Upper lobe of left lung (tissue), 6 donors: Measurements from ENCODE around the gene ABLIM3. TPM values are rescaled to one million over a fixed set of nuclear protein-coding genes. Genes with fewer than 3 reads are reported as not detected.

Source experiments
- ATAC-seq, 2 donors: fragments of 200-7000 bp; cut with Tn5 transposase; one replicate each; pipeline ENCODE4 v1.9.1; 2022; ENCODE audit warnings: mild to moderate bottlenecking in 2 of 2, moderate library complexity in 2 of 2; ENCODE audit not compliant: low FRiP score in 2 of 2
- DNase-seq, 2 donors: peaks; one replicate each; pipeline ENCODE4 v3.0.0-alpha.2; 2019 to 2020
- H3K27ac ChIP-seq, 4 donors: fragments of 200-600 bp; sonication (generic); one replicate each; pipeline ENCODE4 v1.5.1; 2016 to 2019
- H3K27me3 ChIP-seq, 4 donors: fragments of 200-600 bp; sonication (generic); one replicate each; pipeline ENCODE4 v1.5.1; 2017 to 2019
- H3K36me3 ChIP-seq, 4 donors: fragments of 200-600 bp; sonication (generic); one replicate each; pipeline ENCODE4 v1.5.1; 2016 to 2019
- H3K4me1 ChIP-seq, 4 donors: fragments of 200-600 bp; sonication (generic); one replicate each; pipeline ENCODE4 v1.5.1; 2018 to 2019
- H3K4me3 ChIP-seq, 4 donors: fragments of 200-600 bp; sonication (generic); one replicate each; pipeline ENCODE4 v1.5.1; 2017 to 2019; ENCODE audit warnings: mild to moderate bottlenecking in 2 of 4, moderate library complexity in 1 of 4
- H3K9me3 ChIP-seq, 4 donors: fragments of 200-600 bp; sonication (generic); one replicate each; pipeline ENCODE4 v1.5.1; 2018 to 2019
- CTCF ChIP-seq, 6 experiments: fragments of 450-650 bp in 4 of 6; fragments of 200-600 bp in 2 of 6; sonication (generic) in 2 of 6; IDR thresholded peaks; one replicate each; pipeline ENCODE4 v1.5.1; 2016 to 2019; ENCODE audit warnings: antibody characterized with exemption in 6 of 6
- EP300 ChIP-seq, 4 donors: sonication (generic); formaldehyde crosslinking; IDR thresholded peaks; one replicate each; pipeline ENCODE4 v1.5.1; 2017; ENCODE audit warnings: antibody characterized with exemption in 4 of 4, control low read depth in 2 of 4
- POLR2A ChIP-seq, 4 donors: fragments of 450-650 bp; IDR thresholded peaks; one replicate each; pipeline ENCODE4 v1.5.1; 2016 to 2017; ENCODE audit warnings: antibody characterized with exemption in 4 of 4, mild to moderate bottlenecking in 2 of 4
- POLR2AphosphoS5 ChIP-seq, 2 donors: sonication (generic); formaldehyde crosslinking; IDR thresholded peaks; one replicate each; pipeline ENCODE4 v1.5.1; 2017; ENCODE audit warnings: antibody characterized with exemption in 2 of 2
- WGBS, 2 donors: methylation state at CpG; one replicate each; pipeline ENCODE4 v1.1.5; 2017 to 2018; 5-methylcytosine and 5-hydroxymethylcytosine counted together
- total RNA-seq, 6 donors: library from RNA; depleted of rRNA in 4 of 6; stranded (reverse); fragments of >200 nt in 4 of 6; gene quantifications; one replicate each; pipeline versions ENCODE4 v1.1.0 to v1.2.1, GENCODE V29; 2016 to 2021
- donor health status: DM: no; HTN: no; CAD: no; lungs with moderate emphysema.
- donor health status: DM: no; HTN: yes; CAD: no; lungs with severe emphysema.

ABLIM3 gene
- total RNA-seq, 6 donors from 2014 or later, result 7.2 to 38.0 (median 21.0) TPM

DNA sequence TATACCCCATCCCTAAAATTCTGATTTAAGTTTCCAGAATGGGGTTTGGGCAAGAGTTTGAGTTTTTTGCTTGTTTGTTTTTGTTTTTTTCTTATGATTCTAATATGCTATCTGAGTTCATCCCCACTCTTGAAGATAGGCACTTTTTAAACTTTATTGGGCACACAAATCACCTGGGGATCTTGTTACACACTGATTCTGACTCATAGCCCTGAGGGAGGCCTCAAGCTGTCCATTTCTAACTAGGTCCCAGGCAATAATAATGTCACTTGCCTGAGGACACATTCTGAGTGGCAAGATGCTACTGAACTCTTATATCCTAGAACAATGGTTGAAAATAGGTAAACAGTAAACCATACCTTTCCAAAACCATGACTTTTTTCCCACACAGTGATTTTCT is 22.8 kb upstream of the ABLIM3 start:
- Histone ChIP-seq H3K36me3 (no peaks in the 10 kb centered on the region), H3K27ac (no peak overlapping the region), H3K9me3 (no peaks in the 10 kb centered on the region), H3K27me3 (no peaks in the 10 kb centered on the region), H3K4me3 (no peak overlapping the region), H3K4me1 (peaks cover 4 to 13% (median 8%) of the 10 kb centered on the region in 4 donors)
- TF ChIP-seq EP300 (IDR thresholded peaks at IDR 0.05), result no peak
- no peak for TF ChIP-seq POLR2A (IDR thresholded peaks at IDR 0.05)
- TF ChIP-seq POLR2AphosphoS5 (IDR thresholded peaks at IDR 0.05), result no peak
- TF ChIP-seq CTCF (IDR thresholded peaks at IDR 0.05), result no peak
- DNase-seq (no peak), ATAC-seq (no peak)

DNA sequence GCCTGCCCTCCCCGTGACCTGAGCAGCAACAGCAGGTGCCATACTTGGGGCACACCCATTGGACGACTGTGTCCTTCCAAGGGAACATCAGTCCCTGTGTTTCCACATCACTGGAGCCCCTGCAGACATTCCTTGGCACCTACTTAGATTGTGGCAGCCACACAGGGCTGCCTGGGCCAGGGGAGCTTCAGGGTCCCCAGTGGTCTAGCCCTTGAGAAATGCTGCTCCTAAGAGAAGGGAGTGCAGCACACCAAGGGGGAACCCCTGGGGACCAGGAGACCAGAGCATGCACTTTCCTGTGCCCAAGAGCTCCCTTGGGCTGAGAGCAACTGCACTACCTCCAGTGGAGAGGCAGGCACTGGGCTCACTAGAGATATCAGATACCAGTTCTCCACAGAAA is 20.1 kb upstream of the ABLIM3 start:
- DNase-seq, result no peak
- no peak for ATAC-seq
- H3K27ac ChIP-seq, result no peak overlapping the region
- no peaks in the 10 kb centered on the region for H3K4me1 ChIP-seq
- H3K27me3 ChIP-seq, result no peaks in the 10 kb centered on the region
- WGBS, 2 donors, result 100% methylated on average over 1 to 2 of the region's 2 CpGs
- H3K4me3 ChIP-seq, result no peak overlapping the region
- no peak for TF ChIP-seq POLR2AphosphoS5 (IDR thresholded peaks at IDR 0.05)
- TF ChIP-seq POLR2A (IDR thresholded peaks at IDR 0.05), result no peak
- TF ChIP-seq CTCF (IDR thresholded peaks at IDR 0.05), result no peak
- no peak for TF ChIP-seq EP300 (IDR thresholded peaks at IDR 0.05)
- no peaks in the 10 kb centered on the region for H3K36me3 ChIP-seq
- H3K9me3 ChIP-seq, result no peaks in the 10 kb centered on the region

DNA sequence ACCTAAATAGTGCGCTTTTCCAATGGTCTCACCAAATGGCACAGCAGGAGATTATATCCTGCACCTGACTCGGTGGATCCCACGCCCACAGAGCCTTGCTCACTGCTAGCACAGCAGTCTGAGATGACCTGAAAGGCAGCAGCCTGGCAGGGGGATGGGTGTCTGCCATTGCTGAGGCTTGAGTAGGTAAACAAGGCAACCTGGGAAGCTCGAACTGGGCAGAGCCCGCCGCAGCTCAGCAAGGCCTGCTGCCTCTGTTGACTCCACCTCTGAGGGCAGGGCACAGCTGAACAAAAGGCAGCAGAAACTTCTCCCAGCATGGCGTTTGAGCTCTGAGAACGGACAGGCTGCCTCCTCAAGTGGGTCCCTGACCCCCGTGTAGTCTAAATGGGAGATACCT is 18.1 kb upstream of the ABLIM3 start:
- H3K4me3 ChIP-seq, result no peak overlapping the region
- H3K27me3 ChIP-seq, result no peaks in the 10 kb centered on the region
- H3K36me3 ChIP-seq, result no peaks in the 10 kb centered on the region
- no peaks in the 10 kb centered on the region for H3K9me3 ChIP-seq
- DNase-seq (peak in 1 of 2 donors; percentile 50), ATAC-seq (no peak)
- no peaks in the 10 kb centered on the region for H3K4me1 ChIP-seq
- no peak for TF ChIP-seq EP300 (IDR thresholded peaks at IDR 0.05)
- TF ChIP-seq POLR2A (IDR thresholded peaks at IDR 0.05), result no peak
- TF ChIP-seq POLR2AphosphoS5 (IDR thresholded peaks at IDR 0.05), result no peak
- WGBS, 2 donors, result 71 to 77% methylated on average over 6 to 7 of the region's 9 CpGs
- H3K27ac ChIP-seq, result no peak overlapping the region

GRCh38 chr5:149125386-149125891 is 15.9 kb upstream of the ABLIM3 start:
- no peak overlapping the region for H3K4me3 ChIP-seq
- peak in 1 of 2 donors; percentile 38 for ATAC-seq
- no peaks in the 10 kb centered on the region for H3K9me3 ChIP-seq
- H3K4me1 ChIP-seq, result peaks cover 0 to under 1% (median under 1%) of the 10 kb centered on the region in 4 donors
- no peaks in the 10 kb centered on the region for H3K36me3 ChIP-seq
- WGBS, 2 donors, result 49 to 57% methylated on average over 12 of the region's 12 CpGs
- TF ChIP-seq POLR2A (IDR thresholded peaks at IDR 0.05), result no peak
- no peak for TF ChIP-seq POLR2AphosphoS5 (IDR thresholded peaks at IDR 0.05)
- no peak for TF ChIP-seq EP300 (IDR thresholded peaks at IDR 0.05)
- no peak for TF ChIP-seq CTCF (IDR thresholded peaks at IDR 0.05)
- no peak overlapping the region for H3K27ac ChIP-seq
- no peaks in the 10 kb centered on the region for H3K27me3 ChIP-seq
- peak in 1 of 2 donors; percentile 37 for DNase-seq

- Histone ChIP-seq H3K4me1 (peaks cover 0 to 8% (median 2%) of the 10 kb centered on the region in 4 donors), H3K9me3 (no peaks in the 10 kb centered on the region), H3K36me3 (no peaks in the 10 kb centered on the region), H3K4me3 (no peak overlapping the region), H3K27me3 (no peaks in the 10 kb centered on the region), H3K27ac (no peak overlapping the region)
- 71 to 75% methylated on average over 4 to 6 of the region's 6 CpGs for WGBS, 2 donors
- DNase-seq (no peak), ATAC-seq (no peak)
- TF ChIP-seq POLR2A (IDR thresholded peaks at IDR 0.05), result no peak
- no peak for TF ChIP-seq POLR2AphosphoS5 (IDR thresholded peaks at IDR 0.05)
- TF ChIP-seq EP300 (IDR thresholded peaks at IDR 0.05), result no peak
- TF ChIP-seq CTCF (IDR thresholded peaks at IDR 0.05), result no peak
These were observed 14.4 kb upstream of the ABLIM3 start for GRCh38 chr5:149126906-149127305.
